GM18502 (cell line): ENCODE measurements around the gene THAP10.
"Not testable (repeated sequence)": the region's sequence is repeated elsewhere in the genome, so short reads cannot be mapped to it uniquely, and the experiment has no call there.

Experiments used
- ATAC-seq: cut with Tn5 transposase; IDR thresholded peaks from one replicate; pipeline ENCODE4 v1.9.1; 2021; ENCODE audit warnings: mild to moderate bottlenecking; ENCODE audit not compliant: unreplicated experiment, poor library complexity

The THAP10 gene

GRCh38 chr15:70892002-70892911, at the start of gene THAP10, which contains the start of gene LRRC49:
Gene THAP10 (minus strand): TSS chr15:70892433. CDS start chr15:70892272, 161 bp downstream.
Gene LRRC49 (plus strand): TSS chr15:70892826. CDS start chr15:70892895, 69 bp downstream.
- ATAC-seq: peak; percentile 75

GRCh38 chr15:70936326-70936725, 44.1 kb upstream of the THAP10 start:
- ATAC-seq: no peak

GRCh38 chr15:70935631-70936030, 43.4 kb upstream of the THAP10 start:
- no peak for ATAC-seq

GRCh38 chr15:70933411-70933810, 41.2 kb upstream of the THAP10 start:
- ATAC-seq: no peak

GRCh38 chr15:70932397-70932796, 40.2 kb upstream of the THAP10 start:
- no peak for ATAC-seq

GRCh38 chr15:70931821-70932220, 39.6 kb upstream of the THAP10 start:
- ATAC-seq: no peak

GRCh38 chr15:70926914-70927313, 34.7 kb upstream of the THAP10 start:
- ATAC-seq: not testable (repeated sequence)

GRCh38 chr15:70923311-70924080, 31.3 kb upstream of the THAP10 start:
- no peak for ATAC-seq

- ATAC-seq: no peak
Measured at GRCh38 chr15:70922119-70922518, 29.9 kb upstream of the THAP10 start.

GRCh38 chr15:70920981-70921696, 28.9 kb upstream of the THAP10 start:
- ATAC-seq: no peak

GRCh38 chr15:70917955-70918354, 25.7 kb upstream of the THAP10 start:
- ATAC-seq: no peak

GRCh38 chr15:70916531-70916930, 24.3 kb upstream of the THAP10 start:
- ATAC-seq: no peak

- no peak for ATAC-seq
Measured at GRCh38 chr15:70912187-70912586, 20.0 kb upstream of the THAP10 start.

- no peak for ATAC-seq
Measured at GRCh38 chr15:70910958-70911357, 18.7 kb upstream of the THAP10 start.

GRCh38 chr15:70907784-70908471, 15.7 kb upstream of the THAP10 start:
- no peak for ATAC-seq

GRCh38 chr15:70906842-70907241, 14.6 kb upstream of the THAP10 start:
- no peak for ATAC-seq

GRCh38 chr15:70902107-70902506, 9.9 kb upstream of the THAP10 start:
- no peak for ATAC-seq

GRCh38 chr15:70892912-70893560, 803 bp upstream of the THAP10 start:
- ATAC-seq: peak; percentile 23

- no peak for ATAC-seq
Measured at GRCh38 chr15:70882361-70882760, 9.9 kb downstream of the THAP10 start.
